ENCODE results near the gene PCDHGC5. TPM values are rescaled to one million over a fixed set of nuclear protein-coding genes. Genes with fewer than 3 reads are reported as not detected.
A peak's percentile ranks its signal among the peaks of the same experiment; 100 is the strongest.

Gene PCDHGC5
- total and polyA plus RNA-seq, 4 experiments from 2014 or later: not detected

DNA sequence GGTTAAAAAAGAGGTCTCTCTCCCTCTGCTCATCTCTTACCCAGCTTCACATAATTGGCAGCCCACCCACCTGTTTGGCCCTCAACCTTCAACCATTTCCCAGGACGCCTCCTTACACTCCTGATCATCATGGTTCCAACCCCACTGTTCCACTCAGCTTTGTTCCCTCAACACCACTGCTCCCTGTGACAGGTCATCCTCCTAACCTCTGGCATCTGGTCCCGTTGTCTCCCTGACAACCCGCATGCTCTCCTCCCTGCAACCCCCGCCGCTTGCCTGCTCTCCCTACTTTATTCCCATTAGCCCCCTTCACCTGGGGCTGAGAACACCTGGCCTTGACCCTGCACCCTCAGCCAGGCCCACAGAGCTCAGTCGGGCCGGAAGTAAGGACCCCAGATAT is 12.9 kb downstream of the PCDHGC5 start:
- ChIA-PET POLR2A (ENCODE audit: partially characterized antibody) (no interaction called here), CTCF (ENCODE audit: partially characterized antibody) (interaction anchor here (1.2 to 4.5 kb wide), 3 partner anchors 10 to 118 kb away, joined by 3 to 37 read pairs (median 3); partner anchors contain the start of gene DIAPH1)
- Mint-ChIP-seq H3K4me3 (no peak overlapping the region), H3K27ac (no peak overlapping the region), H3K4me1 (no peaks in the 10 kb centered on the region), H3K27me3 (peaks cover 8 to 9% of the 10 kb centered on the region in 2 donors), H3K36me3 (peaks cover 0 to 4% of the 10 kb centered on the region in 2 donors), H3K9me3 (peaks cover 0 to 4% (median 0%) of the 10 kb centered on the region in 8 donors)
- no peaks in the 10 kb centered on the region for H3K36me3 ChIP-seq (ENCODE audit: insufficient read depth, low read length)
- H3K27me3 ChIP-seq (ENCODE audit: insufficient read depth, low read length): no peaks in the 10 kb centered on the region
- no peak for DNase-seq
- no peak overlapping the region for H3K4me3 ChIP-seq (ENCODE audit: low read length in 2 of 2)
- no peak overlapping the region for H3K27ac ChIP-seq (ENCODE audit: low read depth, low read length)
- no peaks in the 10 kb centered on the region for H3K4me1 ChIP-seq (ENCODE audit: insufficient read depth, low read length)
- H3K9me3 ChIP-seq (ENCODE audit: control insufficient read depth in 1 of 2, low read length in 2 of 2): no peaks in the 10 kb centered on the region
- intact Hi-C loops (cut with micrococcal nuclease): no loop called here

DNA sequence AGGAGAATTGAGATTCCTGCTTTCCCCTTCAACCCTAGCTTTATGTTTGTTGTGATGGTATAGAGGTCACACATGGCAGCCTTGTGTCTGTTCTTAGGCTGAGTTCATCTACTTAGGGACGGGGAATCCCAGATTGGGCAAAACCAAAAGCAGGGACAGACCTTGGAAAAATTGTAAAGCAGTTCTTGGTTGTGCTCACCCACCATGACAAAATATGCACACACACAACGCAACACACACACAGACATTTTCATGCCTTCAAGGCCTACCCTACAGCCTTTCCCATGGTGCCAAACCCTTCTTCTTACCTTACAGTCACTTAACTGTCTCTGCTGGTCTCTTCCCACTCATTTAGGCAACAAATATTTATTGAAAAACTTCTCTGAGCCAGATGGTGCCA is 14.8 kb downstream of the PCDHGC5 start:
- no peaks in the 10 kb centered on the region for H3K4me1 ChIP-seq (ENCODE audit: insufficient read depth, low read length)
- no peak overlapping the region for H3K4me3 ChIP-seq (ENCODE audit: low read length in 2 of 2)
- CTCF ChIA-PET (ENCODE audit: partially characterized antibody): interaction anchor here (4.5 kb wide), 1 partner anchor 8 kb away, joined by 37 read pairs; no protein-coding TSS in a partner anchor
- intact Hi-C loops (cut with micrococcal nuclease): no loop called here
- H3K27ac ChIP-seq (ENCODE audit: low read depth, low read length): no peak overlapping the region
- H3K36me3 ChIP-seq (ENCODE audit: insufficient read depth, low read length): no peaks in the 10 kb centered on the region
- no peak for DNase-seq
- H3K4me3 Mint-ChIP-seq: no peak overlapping the region
- H3K9me3 ChIP-seq (ENCODE audit: control insufficient read depth in 1 of 2, low read length in 2 of 2): no peaks in the 10 kb centered on the region
- H3K27ac Mint-ChIP-seq: no peak overlapping the region
- H3K27me3 Mint-ChIP-seq: no peaks in the 10 kb centered on the region
- H3K36me3 Mint-ChIP-seq: no peaks in the 10 kb centered on the region
- POLR2A ChIA-PET (ENCODE audit: partially characterized antibody): no interaction called here
- H3K27me3 ChIP-seq (ENCODE audit: insufficient read depth, low read length): no peaks in the 10 kb centered on the region
- no peaks in the 10 kb centered on the region for H3K4me1 Mint-ChIP-seq
- no peaks in the 10 kb centered on the region for H3K9me3 Mint-ChIP-seq

DNA sequence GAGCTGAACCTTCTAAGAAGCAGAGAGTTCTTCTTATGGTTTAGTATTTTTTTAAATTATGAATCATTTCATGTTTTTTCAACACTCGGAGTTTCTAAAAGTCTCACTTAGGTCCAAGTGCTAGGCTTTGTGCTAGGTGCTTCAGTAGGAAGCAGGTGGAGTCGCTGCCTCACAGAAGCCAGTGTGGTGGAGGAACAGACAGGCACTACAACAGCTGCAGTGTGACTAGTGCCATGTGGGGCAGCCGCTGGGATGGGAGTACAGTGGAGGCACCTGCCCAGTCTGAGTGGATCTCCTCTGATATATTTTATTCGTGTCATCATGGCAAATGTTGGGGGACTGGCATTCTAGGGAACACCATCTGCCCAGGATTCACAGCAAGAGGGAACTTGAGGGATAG is 15.3 kb downstream of the PCDHGC5 start:
- ChIA-PET POLR2A (ENCODE audit: partially characterized antibody) (no interaction called here), CTCF (ENCODE audit: partially characterized antibody) (no interaction called here)

DNA sequence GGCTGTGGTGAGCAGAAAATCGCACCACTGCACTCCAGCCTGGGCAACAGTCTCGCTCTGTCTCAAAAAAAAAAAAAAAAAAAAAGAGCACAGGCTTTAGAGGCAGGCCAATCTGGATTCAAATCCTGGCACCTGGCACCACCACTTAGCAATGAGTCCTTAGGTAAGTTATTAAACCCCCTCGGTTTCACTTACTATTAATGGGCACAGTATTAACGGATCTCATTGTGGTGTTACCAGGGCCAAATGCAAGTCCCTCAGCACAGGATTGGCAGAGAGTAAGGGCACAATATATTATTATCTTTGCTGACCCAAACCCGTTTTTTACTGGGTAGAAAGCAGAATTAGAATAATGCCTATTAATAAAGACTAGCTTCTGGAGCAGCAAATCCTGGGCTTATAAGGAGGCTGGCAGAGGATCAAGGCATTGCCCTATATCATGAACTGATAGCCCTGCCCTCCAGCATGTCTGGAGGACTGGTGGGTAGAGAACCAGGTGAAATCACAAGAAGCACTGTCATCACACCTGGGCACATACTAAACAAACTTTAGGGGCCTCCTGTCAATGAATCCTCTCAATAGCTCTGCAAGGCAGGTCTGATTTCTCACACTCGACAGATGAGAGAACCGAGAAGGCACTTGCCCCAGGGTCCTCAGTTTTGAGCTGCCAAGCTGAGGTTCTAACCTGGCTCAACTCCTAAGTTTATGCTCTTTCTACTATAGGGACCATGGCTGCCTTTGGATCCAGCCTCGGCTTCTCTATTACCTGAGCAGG is 17.7 kb downstream of the PCDHGC5 start:
- H3K4me3 ChIP-seq (ENCODE audit: low read length in 2 of 2): no peak overlapping the region
- peaks cover 0 to 3% of the 10 kb centered on the region in 2 donors for H3K27me3 Mint-ChIP-seq
- peak overlapping the region in 1 of 7 donors; percentile 26 for H3K27ac Mint-ChIP-seq
- H3K4me3 Mint-ChIP-seq: no peak overlapping the region
- intact Hi-C loops (cut with micrococcal nuclease): no loop called here
- H3K27me3 ChIP-seq (ENCODE audit: insufficient read depth, low read length): no peaks in the 10 kb centered on the region
- ChIA-PET POLR2A (ENCODE audit: partially characterized antibody) (no interaction called here), CTCF (ENCODE audit: partially characterized antibody) (interaction anchor here (1.5 to 2.0 kb wide), 2 partner anchors 9 to 11 kb away, joined by 4 to 7 read pairs; no protein-coding TSS in a partner anchor)
- no peaks in the 10 kb centered on the region for H3K36me3 Mint-ChIP-seq
- peaks cover 0 to 1% (median 0%) of the 10 kb centered on the region in 4 donors for H3K4me1 Mint-ChIP-seq
- H3K4me1 ChIP-seq (ENCODE audit: insufficient read depth, low read length): no peaks in the 10 kb centered on the region
- H3K9me3 Mint-ChIP-seq: no peaks in the 10 kb centered on the region
- no peak for DNase-seq
- no peaks in the 10 kb centered on the region for H3K36me3 ChIP-seq (ENCODE audit: insufficient read depth, low read length)
- no peaks in the 10 kb centered on the region for H3K9me3 ChIP-seq (ENCODE audit: control insufficient read depth in 1 of 2, low read length in 2 of 2)
- no peak overlapping the region for H3K27ac ChIP-seq (ENCODE audit: low read depth, low read length)

More for the DNA sequence above, 15.3 kb downstream of the PCDHGC5 start:
- intact Hi-C loops (cut with micrococcal nuclease): no loop called here
- DNase-seq: no peak
- Histone ChIP-seq H3K36me3 (ENCODE audit: insufficient read depth, low read length) (no peaks in the 10 kb centered on the region), H3K4me3 (ENCODE audit: low read length in 2 of 2) (no peak overlapping the region), H3K4me1 (ENCODE audit: insufficient read depth, low read length) (no peaks in the 10 kb centered on the region), H3K27ac (ENCODE audit: low read depth, low read length) (no peak overlapping the region), H3K27me3 (ENCODE audit: insufficient read depth, low read length) (no peaks in the 10 kb centered on the region), H3K9me3 (ENCODE audit: control insufficient read depth in 1 of 2, low read length in 2 of 2) (no peaks in the 10 kb centered on the region)
- no peaks in the 10 kb centered on the region for H3K36me3 Mint-ChIP-seq
- H3K4me1 Mint-ChIP-seq: no peaks in the 10 kb centered on the region
- H3K27me3 Mint-ChIP-seq: no peaks in the 10 kb centered on the region
- H3K4me3 Mint-ChIP-seq: no peak overlapping the region
- H3K27ac Mint-ChIP-seq: no peak overlapping the region
- H3K9me3 Mint-ChIP-seq: no peaks in the 10 kb centered on the region

DNA sequence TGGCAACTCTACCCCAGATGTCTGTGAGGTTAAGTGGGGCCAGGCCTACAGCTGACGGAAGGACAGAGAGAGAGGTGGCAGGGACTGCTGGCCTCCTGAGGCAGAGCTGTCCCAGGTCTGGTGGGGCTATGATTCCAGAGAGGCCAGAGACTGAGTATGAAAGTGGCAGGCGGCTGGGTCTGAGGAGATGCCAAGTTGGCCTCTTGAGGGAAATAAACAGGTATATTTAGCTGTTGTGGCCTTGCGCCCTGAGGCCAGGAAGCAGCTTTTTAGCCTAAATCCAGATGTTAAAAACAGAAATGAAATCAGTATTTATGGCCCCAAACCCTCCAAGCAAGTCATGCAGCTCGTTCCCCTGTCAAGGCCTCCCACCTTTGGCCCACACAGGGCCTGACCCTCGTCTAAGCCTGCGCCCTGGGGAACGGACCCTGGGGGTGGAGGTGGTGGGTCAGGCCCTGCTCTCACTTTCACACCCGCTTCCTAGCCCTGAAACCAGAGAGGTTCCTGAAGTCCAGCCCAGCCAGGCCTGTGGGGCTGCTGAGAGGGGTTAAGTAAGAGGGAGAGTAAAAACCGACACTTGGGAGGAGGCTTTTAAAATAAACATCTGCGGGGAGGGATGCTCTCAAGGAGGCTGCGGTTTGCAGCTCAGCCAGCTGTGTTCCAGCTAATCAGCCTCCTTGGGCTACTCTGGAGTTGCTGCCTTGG is 18.7 kb downstream of the PCDHGC5 start:
- DNase-seq: no peak
- intact Hi-C loops (cut with micrococcal nuclease): no loop called here
- Mint-ChIP-seq H3K27ac (peak overlapping the region in 1 of 7 donors; percentile 63), H3K27me3 (peaks cover 0 to 3% of the 10 kb centered on the region in 2 donors), H3K9me3 (no peaks in the 10 kb centered on the region), H3K4me3 (no peak overlapping the region), H3K4me1 (peaks cover 0 to 4% (median 3%) of the 10 kb centered on the region in 4 donors), H3K36me3 (peaks cover 0 to 2% of the 10 kb centered on the region in 2 donors)
- POLR2A ChIA-PET (ENCODE audit: partially characterized antibody): no interaction called here
- H3K36me3 ChIP-seq (ENCODE audit: insufficient read depth, low read length): no peaks in the 10 kb centered on the region
- H3K4me3 ChIP-seq (ENCODE audit: low read length in 2 of 2): no peak overlapping the region
- no peaks in the 10 kb centered on the region for H3K9me3 ChIP-seq (ENCODE audit: control insufficient read depth in 1 of 2, low read length in 2 of 2)
- H3K27ac ChIP-seq (ENCODE audit: low read depth, low read length): no peak overlapping the region
- CTCF ChIA-PET (ENCODE audit: partially characterized antibody): interaction anchor here (0.9 to 2.0 kb wide), 7 partner anchors 8 to 94 kb away, joined by 3 to 7 read pairs (median 4); partner anchors contain the start of gene PCDHGA10
- peaks cover 3% of the 10 kb centered on the region for H3K4me1 ChIP-seq (ENCODE audit: insufficient read depth, low read length)
- no peaks in the 10 kb centered on the region for H3K27me3 ChIP-seq (ENCODE audit: insufficient read depth, low read length)

DNA sequence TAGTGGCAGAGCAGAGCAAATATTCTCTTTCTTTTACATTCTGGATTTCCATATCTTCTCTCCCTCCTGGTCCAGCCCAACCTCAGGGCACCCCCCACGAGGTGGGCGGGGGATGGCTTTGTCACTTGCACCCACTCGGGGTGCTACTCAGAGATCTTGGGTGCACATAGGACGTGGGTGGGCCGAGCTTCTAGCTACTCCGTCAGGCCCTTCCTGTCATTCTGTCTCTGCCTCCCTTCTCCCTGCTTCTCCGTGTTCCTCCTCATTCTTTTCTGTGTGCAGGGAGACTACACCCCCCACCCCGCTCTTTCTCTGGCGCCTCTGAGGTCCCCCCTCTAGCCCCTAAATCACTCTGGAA is 19.5 kb downstream of the PCDHGC5 start:
- peaks cover 5 to 12% (median 7%) of the 10 kb centered on the region in 4 donors for H3K4me1 Mint-ChIP-seq
- no peak for DNase-seq
- H3K36me3 Mint-ChIP-seq: peaks cover 0 to 8% of the 10 kb centered on the region in 2 donors
- H3K9me3 Mint-ChIP-seq: no peaks in the 10 kb centered on the region
- H3K4me1 ChIP-seq (ENCODE audit: insufficient read depth, low read length): peaks cover 5% of the 10 kb centered on the region
- no peak overlapping the region for H3K27ac ChIP-seq (ENCODE audit: low read depth, low read length)
- H3K27me3 ChIP-seq (ENCODE audit: insufficient read depth, low read length): no peaks in the 10 kb centered on the region
- H3K36me3 ChIP-seq (ENCODE audit: insufficient read depth, low read length): no peaks in the 10 kb centered on the region
- H3K27me3 Mint-ChIP-seq: peaks cover 0 to 3% of the 10 kb centered on the region in 2 donors
- ChIA-PET CTCF (ENCODE audit: partially characterized antibody) (interaction anchor here (0.9 to 2.0 kb wide), 7 partner anchors 13 to 179 kb away, joined by 3 to 7 read pairs (median 5); partner anchors contain the start of gene PCDHGA10), POLR2A (ENCODE audit: partially characterized antibody) (no interaction called here)
- no peak overlapping the region for H3K4me3 Mint-ChIP-seq
- no peak overlapping the region for H3K27ac Mint-ChIP-seq
- H3K4me3 ChIP-seq (ENCODE audit: low read length in 2 of 2): no peak overlapping the region
- H3K9me3 ChIP-seq (ENCODE audit: control insufficient read depth in 1 of 2, low read length in 2 of 2): no peaks in the 10 kb centered on the region
- intact Hi-C loops (cut with micrococcal nuclease): no loop called here
